Adrenal gland (tissue), 12 donors: ENCODE data around the gene UBE2R2. TPM values are rescaled to one million over a fixed set of nuclear protein-coding genes. Genes with fewer than 3 reads are reported as not detected.
"Not testable (repeated sequence)": the region's sequence is repeated elsewhere in the genome, so short reads cannot be mapped to it uniquely, and the experiment has no call there.

Experiments
- DNase-seq, 7 donors: peaks; one replicate each; pipeline ENCODE4 v3.0.0-alpha.2; 2019 to 2020
- H3K27ac ChIP-seq, 5 donors: fragments of 200-600 bp; sonication (generic) in 4 of 5; 1 replicate in 3 of 5; 2 replicates in 2 of 5; pipeline versions ENCODE4 v1.5.1 to v1.8.0; 2016 to 2020; ENCODE audit warnings: mild to moderate bottlenecking in 1 of 5
- H3K27me3 ChIP-seq: fragments of 200-600 bp; 2 replicates; pipeline ENCODE4 v1.8.0; 2021
- H3K36me3 ChIP-seq, 2 donors: fragments of 200-600 bp; replicated peaks in 1 of 2; 1 replicate in 1 of 2; 2 replicates in 1 of 2; pipeline versions ENCODE4 v1.5.1 to v1.8.0; 2018 to 2022
- H3K4me1 ChIP-seq, 2 donors: fragments of 200-600 bp; replicated peaks in 1 of 2; 1 replicate in 1 of 2; 2 replicates in 1 of 2; pipeline versions ENCODE4 v1.5.1 to v1.8.0; 2018 to 2021
- H3K4me3 ChIP-seq, 4 donors: fragments of 200-600 bp; sonication (generic) in 3 of 4; one replicate each; pipeline ENCODE4 v1.5.1; 2016 to 2018
- H3K9me3 ChIP-seq, 3 donors: fragments of 200-600 bp; sonication (generic) in 1 of 3; replicated peaks in 1 of 3; 1 replicate in 2 of 3; 2 replicates in 1 of 3; pipeline versions ENCODE4 v1.5.1 to v1.8.0; 2016 to 2021
- CTCF ChIP-seq, 6 experiments: fragments of 450-650 bp in 4 of 6; fragments of 200-600 bp in 2 of 6; sonication (generic) in 1 of 6; IDR thresholded peaks; 1 replicate in 5 of 6; 2 replicates in 1 of 6; pipeline versions ENCODE4 v1.5.1 to v1.8.0; 2016 to 2021; ENCODE audit warnings: antibody characterized with exemption in 6 of 6, mild to moderate bottlenecking in 2 of 6, moderate library complexity in 1 of 6
- POLR2A ChIP-seq, 2 donors: fragments of 450-650 bp; IDR thresholded peaks; one replicate each; pipeline ENCODE4 v1.6.1; 2017; ENCODE audit warnings: antibody characterized with exemption in 2 of 2, mild to moderate bottlenecking in 2 of 2, moderate library complexity in 1 of 2
- WGBS, 4 donors: extraction: QIAGEN DNeasy Blood & Tissue Kit in 2 of 4; methylation state at CpG; one replicate each; pipeline versions ENCODE4 v1.1.5 to v1.1.7; 2013 to 2017; 5-methylcytosine and 5-hydroxymethylcytosine counted together
- intact Hi-C, 2 donors: fragments of 100-400 bp; cut with DNase I; formaldehyde crosslinking; loops; one replicate each; pipeline versions ENCODE4 v1.14.1 to v1.15.0; 2022 to 2023
- polyA plus RNA-seq, 3 donors: library from polyadenylated mRNA; stranded (reverse); fragments of 200-250 nt in 2 of 3; fragments of 350-450 nt in 1 of 3; fragmentation: Illumina TruSeq in 1 of 3; extraction: RNeasy Lipid Tissue Mini Kit (QIAGEN cat#74804) in 1 of 3; gene quantifications; one replicate each; pipeline ENCODE4 v1.2.3, GENCODE V29; 2013 to 2014
- total RNA-seq, 9 donors: library from RNA; depleted of rRNA in 4 of 9; stranded (reverse); fragments of >200 nt in 4 of 9; fragments of 120-200 nt in 1 of 9; fragmentation: NEBNext Ultra II Directional in 1 of 9; extraction: Animal tissue kit (Norgen Biotek cat#: 25700) in 1 of 9; gene quantifications; one replicate each; pipeline versions ENCODE4 v1.1.0 to v1.2.4, GENCODE V29; 2013 to 2023
- donor health status: healthy with polysubstance abuse.
- donor health status: Bipolar disorder and iron deficiency.
- donor health status: DM: yes; HTN: yes; CAD: no.
- donor health status: DM: no; HTN: no; CAD: no.
- donor health status: DM: no; HTN: no; CAD: no.
- donor health status: DM: yes; HTN: yes; CAD: no.

Gene UBE2R2
- total and polyA plus RNA-seq, 12 donors: 12.8 to 46.7 (median 26.9) TPM

DNA sequence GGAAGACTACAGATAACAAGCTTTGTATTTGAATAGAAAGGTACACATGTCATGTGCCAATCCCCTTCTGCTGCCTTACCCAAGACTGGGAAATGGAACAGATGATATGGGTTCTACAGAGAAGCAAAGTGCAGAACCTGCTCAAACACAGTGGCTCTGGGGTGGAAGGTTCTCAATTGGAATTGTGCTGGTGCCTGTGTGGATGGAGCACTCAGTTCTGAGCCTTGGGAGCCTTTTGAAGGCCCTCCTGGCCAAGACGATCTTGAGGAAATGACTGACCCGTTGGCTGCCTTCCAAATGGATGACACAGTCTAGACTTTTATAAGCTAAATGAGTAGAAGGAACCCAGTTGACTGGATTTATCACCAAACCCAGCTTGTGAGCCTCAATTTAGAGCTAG lies 25.8 kb upstream of the UBE2R2 start:
- intact Hi-C loops: no loop called here
- DNase-seq: peak in 4 of 7 donors; percentile 27 to 37 (median 36)
- no peaks in the 10 kb centered on the region for H3K36me3 ChIP-seq
- no peak overlapping the region for H3K27ac ChIP-seq
- 10 to 21% (median 17%) methylated on average over 2 of the region's 2 CpGs for WGBS, 4 donors
- H3K9me3 ChIP-seq: no peaks in the 10 kb centered on the region
- H3K27me3 ChIP-seq: no peaks in the 10 kb centered on the region
- peaks cover 0 to 6% of the 10 kb centered on the region in 2 donors for H3K4me1 ChIP-seq
- TF ChIP-seq CTCF (IDR thresholded peaks at IDR 0.05) (no peak), POLR2A (IDR thresholded peaks at IDR 0.05) (no peak)
- H3K4me3 ChIP-seq: no peak overlapping the region

DNA sequence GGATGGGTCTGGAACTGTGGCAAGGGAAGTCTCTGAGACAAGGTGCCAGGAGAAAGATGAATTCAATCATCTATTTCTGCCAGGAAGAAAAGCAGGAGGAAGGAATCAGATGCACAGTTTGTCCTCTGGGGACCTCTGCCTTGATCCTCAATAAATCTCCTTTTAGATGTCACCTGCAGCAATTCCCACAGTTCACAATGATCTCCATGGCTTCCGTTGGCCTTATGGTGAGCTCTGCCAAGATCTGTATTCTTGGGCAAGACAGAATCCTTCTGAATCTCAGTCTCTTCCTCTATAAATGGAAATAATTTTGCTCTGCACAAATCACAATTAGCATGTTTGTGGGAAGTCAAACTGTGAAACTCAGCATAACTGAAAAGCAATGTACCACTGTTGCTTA lies 23.5 kb upstream of the UBE2R2 start:
- H3K4me3 ChIP-seq, H3K9me3 ChIP-seq, H3K27me3 ChIP-seq, H3K4me1 ChIP-seq, H3K36me3 ChIP-seq, DNase-seq, intact Hi-C loops, H3K27ac ChIP-seq: not testable (repeated sequence)
- 69 to 100% (median 82%) methylated on average over 1 of the region's 1 CpG for WGBS, 4 donors

DNA sequence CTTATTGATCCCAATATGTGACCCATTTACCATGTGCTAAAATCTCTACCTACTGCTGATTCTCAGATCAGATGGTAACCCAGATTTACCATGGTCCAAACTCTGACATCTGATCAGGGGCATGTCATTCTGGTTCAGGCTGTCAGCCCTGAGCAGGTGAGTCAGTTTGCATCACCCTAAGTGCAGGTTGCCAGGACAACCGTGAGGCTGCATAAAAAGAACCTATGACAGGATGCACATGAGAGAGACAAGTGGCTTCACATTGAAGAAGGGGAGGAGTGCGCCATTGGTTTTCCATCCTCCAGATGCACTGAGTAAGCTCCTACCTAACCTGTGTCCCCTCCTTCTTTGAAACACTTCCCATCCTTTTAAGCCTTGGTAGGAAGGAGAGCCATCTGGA lies 22.4 kb upstream of the UBE2R2 start:
- 66 to 94% (median 87%) methylated on average over 2 of the region's 2 CpGs for WGBS, 4 donors

GRCh38 chr9:33795281-33795680 lies 21.7 kb upstream of the UBE2R2 start, which contains the start of gene PRSS3:
Gene PRSS3 (plus strand): TSS chr9:33795561. CDS start chr9:33795574, 13 bp downstream.
- no peak for DNase-seq
- TF ChIP-seq CTCF (IDR thresholded peaks at IDR 0.05): no peak
- Histone ChIP-seq H3K36me3 (no peaks in the 10 kb centered on the region), H3K27me3 (no peaks in the 10 kb centered on the region), H3K9me3 (no peaks in the 10 kb centered on the region), H3K27ac (no peak within 1 kb of the TSS), H3K4me1 (no peaks in the 10 kb centered on the region), H3K4me3 (no peak within 1 kb of the TSS)
- 70 to 81% (median 75%) methylated on average over 2 to 4 of the region's 4 CpGs for WGBS, 4 donors
- intact Hi-C loops: no loop called here

More for the DNA sequence above, 22.4 kb upstream of the UBE2R2 start:
- no peaks in the 10 kb centered on the region for H3K9me3 ChIP-seq
- H3K27me3 ChIP-seq: no peaks in the 10 kb centered on the region
- no peaks in the 10 kb centered on the region for H3K4me1 ChIP-seq
- H3K36me3 ChIP-seq: no peaks in the 10 kb centered on the region
- no peak for TF ChIP-seq POLR2A (IDR thresholded peaks at IDR 0.05)
- no peak for TF ChIP-seq CTCF (IDR thresholded peaks at IDR 0.05)
- no peak overlapping the region for H3K4me3 ChIP-seq
- intact Hi-C loops: no loop called here
- H3K27ac ChIP-seq: no peak overlapping the region
- no peak for DNase-seq

DNA sequence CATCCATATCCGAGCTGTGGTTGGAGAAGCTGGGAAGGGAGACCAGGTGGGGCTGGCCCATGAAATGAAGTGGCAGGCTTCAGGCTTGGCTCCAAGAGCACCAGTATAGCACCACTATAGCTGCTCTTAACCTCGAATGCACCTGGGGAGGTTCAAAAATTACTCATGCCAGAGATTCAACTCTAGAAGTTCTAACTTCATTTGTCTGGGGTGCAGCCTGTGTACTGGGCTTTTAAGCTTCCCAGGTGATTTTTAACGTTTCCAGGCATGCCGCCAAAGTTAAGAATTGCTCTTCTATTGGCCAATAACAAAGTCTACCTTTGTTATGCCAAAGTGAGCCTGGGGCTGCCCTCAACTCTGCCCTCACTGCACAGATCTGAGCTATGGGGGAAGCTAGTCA lies 21.1 kb upstream of the UBE2R2 start:
- no peak overlapping the region for H3K4me3 ChIP-seq
- H3K36me3 ChIP-seq: no peaks in the 10 kb centered on the region
- H3K4me1 ChIP-seq: no peaks in the 10 kb centered on the region
- 62 to 75% (median 65%) methylated on average over 4 of the region's 4 CpGs for WGBS, 4 donors
- no peak for DNase-seq
- intact Hi-C loops: no loop called here
- TF ChIP-seq CTCF (IDR thresholded peaks at IDR 0.05) (no peak), POLR2A (IDR thresholded peaks at IDR 0.05) (no peak)
- H3K9me3 ChIP-seq: no peaks in the 10 kb centered on the region
- H3K27ac ChIP-seq: no peak overlapping the region
- H3K27me3 ChIP-seq: no peaks in the 10 kb centered on the region

DNA sequence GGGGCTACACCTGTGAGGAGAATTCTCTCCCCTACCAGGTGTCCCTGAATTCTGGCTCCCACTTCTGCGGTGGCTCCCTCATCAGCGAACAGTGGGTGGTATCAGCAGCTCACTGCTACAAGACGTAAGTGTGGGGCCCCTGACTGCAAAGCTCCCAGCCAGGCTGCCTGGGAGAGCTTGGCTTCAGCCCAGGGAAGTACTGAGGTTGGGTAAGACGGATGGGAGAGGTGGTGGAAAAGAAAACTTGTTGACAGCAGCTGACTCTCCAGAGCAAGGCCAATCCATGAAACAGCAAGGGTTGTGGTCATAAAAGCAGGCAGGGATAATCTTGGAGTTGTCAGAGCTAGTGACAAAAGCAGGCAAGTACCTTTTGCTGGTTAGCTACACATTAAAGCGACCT lies 20.3 kb upstream of the UBE2R2 start:
- intact Hi-C loops, DNase-seq: not testable (repeated sequence)

More for the DNA sequence above, 20.3 kb upstream of the UBE2R2 start:
- not testable (repeated sequence) for H3K4me1 ChIP-seq, H3K36me3 ChIP-seq, H3K27me3 ChIP-seq, H3K4me3 ChIP-seq, H3K27ac ChIP-seq, H3K9me3 ChIP-seq
- WGBS, 4 donors: 69 to 85% (median 79%) methylated on average over 5 of the region's 5 CpGs
